WTC11 (cell line): ENCODE measurements around the gene GK2. TPM values are rescaled to one million over a fixed set of nuclear protein-coding genes. Genes with fewer than 3 reads are reported as not detected.

Source experiments
- ATAC-seq: fragments of 200-7000 bp; cut with Tn5 transposase; 2 replicates; pipeline ENCODE4 v1.10.0; 2021; ENCODE audit warnings: mild to moderate bottlenecking, moderate library complexity
- CTCF ChIA-PET: fragments of 300-600 bp; sonication (Branson Sonifier 250); formaldehyde crosslinking; loops from one replicate; lab custom pipeline; 2021; ENCODE audit warnings: antibody characterized with exemption; lab: Charles Lee
- POLR2A ChIA-PET: fragments of 350-600 bp; sonication (Branson Sonifier 250); formaldehyde crosslinking; loops from one replicate; lab custom pipeline; 2021; ENCODE audit warnings: antibody characterized with exemption; lab: Charles Lee
- DNase-seq: peaks from one replicate; pipeline ENCODE4 v3.0.0; 2021; ENCODE audit warnings: low spot score
- H3K27ac Mint-ChIP-seq: 2 replicates; pipeline ENCODE4 v1.8.0; 2021; ENCODE audit warnings: mixed read lengths
- H3K27me3 Mint-ChIP-seq: 2 replicates; pipeline ENCODE4 v1.8.0; 2021; ENCODE audit warnings: low read depth, mild to moderate bottlenecking, moderate library complexity, mixed read lengths
- H3K36me3 Mint-ChIP-seq: 2 replicates; pipeline ENCODE4 v1.8.0; 2021; ENCODE audit warnings: mixed read lengths
- H3K4me1 Mint-ChIP-seq: 2 replicates; pipeline ENCODE4 v1.8.0; 2022; ENCODE audit warnings: mixed read lengths
- H3K4me3 Mint-ChIP-seq: 2 replicates; pipeline ENCODE4 v1.8.0; 2021; ENCODE audit warnings: mild to moderate bottlenecking, moderate library complexity, mixed read lengths
- H3K9me3 Mint-ChIP-seq: 2 replicates; pipeline ENCODE4 v1.8.0; 2021; ENCODE audit warnings: mixed read lengths
- ARID4B ChIP-seq: sonication (generic); formaldehyde crosslinking; IDR thresholded peaks from 2 replicates; pipeline ENCODE4 v1.8.0; 2023; ENCODE audit warnings: missing genetic modification reagents, mild to moderate bottlenecking, borderline replicate concordance
- CREM ChIP-seq: sonication (generic); formaldehyde crosslinking; IDR thresholded peaks from 2 replicates; pipeline ENCODE4 v1.8.1; 2022; ENCODE audit warnings: mild to moderate bottlenecking, missing genetic modification reagents, moderate library complexity
- E2F4 ChIP-seq: sonication (generic); formaldehyde crosslinking; IDR thresholded peaks from 2 replicates; pipeline ENCODE4 v1.8.1; 2022; ENCODE audit warnings: low read depth, mild to moderate bottlenecking, moderate library complexity, missing genetic modification reagents, borderline replicate concordance
- ERG ChIP-seq: fragments of 250-450 bp; sonication (Bioruptor Pico); IDR thresholded peaks from 2 replicates; pipeline ENCODE4 v1.8.0; 2021; ENCODE audit warnings: mild to moderate bottlenecking
- FOXK1 ChIP-seq: sonication (generic); formaldehyde crosslinking; IDR thresholded peaks from 2 replicates; pipeline ENCODE4 v1.8.0; 2022; ENCODE audit warnings: mild to moderate bottlenecking, moderate library complexity, missing genetic modification reagents
- IRF2 ChIP-seq: sonication (generic); formaldehyde crosslinking; IDR thresholded peaks from 2 replicates; pipeline ENCODE4 v1.8.0; 2022; ENCODE audit warnings: low read depth, missing genetic modification reagents, borderline replicate concordance
- MYBL2 ChIP-seq: sonication (generic); formaldehyde crosslinking; IDR thresholded peaks from 2 replicates; pipeline ENCODE4 v1.8.1; 2023; ENCODE audit warnings: mild to moderate bottlenecking, moderate library complexity, missing genetic modification reagents
- NFYB ChIP-seq: sonication (generic); formaldehyde crosslinking; conservative IDR thresholded peaks from 2 replicates; pipeline ENCODE4 v1.8.0; 2022; ENCODE audit warnings: low read depth, missing genetic modification reagents
- NR3C1 ChIP-seq: sonication (generic); formaldehyde crosslinking; conservative IDR thresholded peaks from 2 replicates; pipeline ENCODE4 v1.8.1; 2023; ENCODE audit warnings: low read depth, mild to moderate bottlenecking, missing genetic modification reagents
- PREB ChIP-seq: sonication (generic); formaldehyde crosslinking; IDR thresholded peaks from 2 replicates; pipeline ENCODE4 v1.8.1; 2022; ENCODE audit warnings: mild to moderate bottlenecking, missing genetic modification reagents, moderate library complexity, borderline replicate concordance
- SOX15 ChIP-seq: fragments of 250-450 bp; sonication (Bioruptor Pico); IDR thresholded peaks from 2 replicates; pipeline ENCODE4 v1.9.0; 2021; ENCODE audit warnings: mild to moderate bottlenecking
- STAT6 ChIP-seq: sonication (generic); formaldehyde crosslinking; conservative IDR thresholded peaks from 2 replicates; pipeline ENCODE4 v1.8.1; 2023; ENCODE audit warnings: mild to moderate bottlenecking, low read depth, missing genetic modification reagents, moderate library complexity
- TEAD4 ChIP-seq: sonication (generic); formaldehyde crosslinking; IDR thresholded peaks from 2 replicates; pipeline ENCODE4 v1.8.0; 2022; ENCODE audit warnings: mild to moderate bottlenecking, missing genetic modification reagents
- ZBTB21 ChIP-seq: sonication (generic); formaldehyde crosslinking; IDR thresholded peaks from 2 replicates; pipeline ENCODE4 v1.8.1; 2023; ENCODE audit warnings: mild to moderate bottlenecking, missing genetic modification reagents, borderline replicate concordance
- total RNA-seq: library from RNA; stranded (reverse); gene quantifications from 3 replicates; pipeline ENCODE4 v1.2.3, GENCODE V29; 2021
- TF ChIP-seq, protein P1 (sequence below): sonication (generic); formaldehyde crosslinking; IDR thresholded peaks from 2 replicates; pipeline ENCODE4 v1.8.1; 2023; ENCODE audit warnings: mild to moderate bottlenecking, missing genetic modification reagents, moderate library complexity
- TF ChIP-seq, protein P2 (sequence below): sonication (generic); formaldehyde crosslinking; IDR thresholded peaks from 2 replicates; pipeline ENCODE4 v1.8.0; 2022; ENCODE audit warnings: mild to moderate bottlenecking, missing genetic modification reagents
- TF ChIP-seq, protein P3 (sequence below): sonication (generic); formaldehyde crosslinking; IDR thresholded peaks from 2 replicates; pipeline ENCODE4 v1.8.1; 2023; ENCODE audit warnings: mild to moderate bottlenecking, missing genetic modification reagents
- TF ChIP-seq, protein P4 (sequence below): sonication (generic); formaldehyde crosslinking; IDR thresholded peaks from 2 replicates; pipeline ENCODE4 v1.8.1; 2022; ENCODE audit warnings: low read depth, missing genetic modification reagents, borderline replicate concordance

Gene GK2
- total RNA-seq, 1 experiment from 2014 or later = not detected

- ChIA-PET POLR2A (no interaction called here), CTCF (no interaction called here)
- H3K36me3 Mint-ChIP-seq = no peaks in the 10 kb centered on the region
- peaks cover 6% of the 10 kb centered on the region for H3K4me1 Mint-ChIP-seq
- H3K4me3 Mint-ChIP-seq = no peak overlapping the region
- 0 out of 2 replicates have a peak, but pooled peaks cover 5% of the 10 kb centered on the region for H3K9me3 Mint-ChIP-seq
- no peak overlapping the region for H3K27ac Mint-ChIP-seq
- H3K27me3 Mint-ChIP-seq = no peaks in the 10 kb centered on the region
- DNase-seq (no peak), ATAC-seq (no peak)
- TF ChIP-seq PREB = no peak
- no peak for TF ChIP-seq ERG (CRISPR knock-in tag)
- TF ChIP-seq ARID4B (CRISPR knock-in tag) = no peak
- TF ChIP-seq FOXK1 (CRISPR knock-in tag) = no peak
- no peak for TF ChIP-seq CREM (CRISPR knock-in tag)
- TF ChIP-seq ZBTB21 (CRISPR knock-in tag) = no peak
- TF ChIP-seq, protein P1, sequence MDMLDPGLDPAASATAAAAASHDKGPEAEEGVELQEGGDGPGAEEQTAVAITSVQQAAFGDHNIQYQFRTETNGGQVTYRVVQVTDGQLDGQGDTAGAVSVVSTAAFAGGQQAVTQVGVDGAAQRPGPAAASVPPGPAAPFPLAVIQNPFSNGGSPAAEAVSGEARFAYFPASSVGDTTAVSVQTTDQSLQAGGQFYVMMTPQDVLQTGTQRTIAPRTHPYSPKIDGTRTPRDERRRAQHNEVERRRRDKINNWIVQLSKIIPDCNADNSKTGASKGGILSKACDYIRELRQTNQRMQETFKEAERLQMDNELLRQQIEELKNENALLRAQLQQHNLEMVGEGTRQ (CRISPR knock-in tag) = no peak
- no peak for TF ChIP-seq MYBL2 (CRISPR knock-in tag)
- no peak for TF ChIP-seq E2F4 (CRISPR knock-in tag)
- TF ChIP-seq, protein P2, sequence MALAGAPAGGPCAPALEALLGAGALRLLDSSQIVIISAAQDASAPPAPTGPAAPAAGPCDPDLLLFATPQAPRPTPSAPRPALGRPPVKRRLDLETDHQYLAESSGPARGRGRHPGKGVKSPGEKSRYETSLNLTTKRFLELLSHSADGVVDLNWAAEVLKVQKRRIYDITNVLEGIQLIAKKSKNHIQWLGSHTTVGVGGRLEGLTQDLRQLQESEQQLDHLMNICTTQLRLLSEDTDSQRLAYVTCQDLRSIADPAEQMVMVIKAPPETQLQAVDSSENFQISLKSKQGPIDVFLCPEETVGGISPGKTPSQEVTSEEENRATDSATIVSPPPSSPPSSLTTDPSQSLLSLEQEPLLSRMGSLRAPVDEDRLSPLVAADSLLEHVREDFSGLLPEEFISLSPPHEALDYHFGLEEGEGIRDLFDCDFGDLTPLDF (CRISPR knock-in tag) = no peak
Measured at GRCh38 chr4:79370026-79370425, 38.0 kb downstream of the GK2 start.

- ATAC-seq (no peak), DNase-seq (no peak)
- Mint-ChIP-seq H3K36me3 (no peaks in the 10 kb centered on the region), H3K27ac (no peak overlapping the region), H3K27me3 (no peaks in the 10 kb centered on the region), H3K4me1 (peaks cover 6% of the 10 kb centered on the region), H3K4me3 (no peak overlapping the region), H3K9me3 (0 out of 2 replicates have a peak, but pooled peaks cover 5% of the 10 kb centered on the region)
- ChIA-PET CTCF (no interaction called here), POLR2A (no interaction called here)
- TF ChIP-seq NR3C1 (CRISPR knock-in tag) (no peak), SOX15 (CRISPR knock-in tag) (no peak), STAT6 (CRISPR knock-in tag) (no peak), TEAD4 (CRISPR knock-in tag) (no peak), IRF2 (CRISPR knock-in tag) (no peak), NFYB (CRISPR knock-in tag) (no peak)
- TF ChIP-seq, protein P3, sequence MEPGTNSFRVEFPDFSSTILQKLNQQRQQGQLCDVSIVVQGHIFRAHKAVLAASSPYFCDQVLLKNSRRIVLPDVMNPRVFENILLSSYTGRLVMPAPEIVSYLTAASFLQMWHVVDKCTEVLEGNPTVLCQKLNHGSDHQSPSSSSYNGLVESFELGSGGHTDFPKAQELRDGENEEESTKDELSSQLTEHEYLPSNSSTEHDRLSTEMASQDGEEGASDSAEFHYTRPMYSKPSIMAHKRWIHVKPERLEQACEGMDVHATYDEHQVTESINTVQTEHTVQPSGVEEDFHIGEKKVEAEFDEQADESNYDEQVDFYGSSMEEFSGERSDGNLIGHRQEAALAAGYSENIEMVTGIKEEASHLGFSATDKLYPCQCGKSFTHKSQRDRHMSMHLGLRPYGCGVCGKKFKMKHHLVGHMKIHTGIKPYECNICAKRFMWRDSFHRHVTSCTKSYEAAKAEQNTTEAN (CRISPR knock-in tag) = no peak
- TF ChIP-seq, protein P4, sequence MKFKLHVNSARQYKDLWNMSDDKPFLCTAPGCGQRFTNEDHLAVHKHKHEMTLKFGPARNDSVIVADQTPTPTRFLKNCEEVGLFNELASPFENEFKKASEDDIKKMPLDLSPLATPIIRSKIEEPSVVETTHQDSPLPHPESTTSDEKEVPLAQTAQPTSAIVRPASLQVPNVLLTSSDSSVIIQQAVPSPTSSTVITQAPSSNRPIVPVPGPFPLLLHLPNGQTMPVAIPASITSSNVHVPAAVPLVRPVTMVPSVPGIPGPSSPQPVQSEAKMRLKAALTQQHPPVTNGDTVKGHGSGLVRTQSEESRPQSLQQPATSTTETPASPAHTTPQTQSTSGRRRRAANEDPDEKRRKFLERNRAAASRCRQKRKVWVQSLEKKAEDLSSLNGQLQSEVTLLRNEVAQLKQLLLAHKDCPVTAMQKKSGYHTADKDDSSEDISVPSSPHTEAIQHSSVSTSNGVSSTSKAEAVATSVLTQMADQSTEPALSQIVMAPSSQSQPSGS (CRISPR knock-in tag) = no peak
Measured at GRCh38 chr4:79367096-79367495, 40.9 kb downstream of the GK2 start.
